ENCODE measurements around the gene DDIT4. TPM values are rescaled to one million over a fixed set of nuclear protein-coding genes. Genes with fewer than 3 reads are reported as not detected.
A peak's percentile ranks its signal among the peaks of the same experiment; 100 is the strongest.
"Not testable (repeated sequence)": the region's sequence is repeated elsewhere in the genome, so short reads cannot be mapped to it uniquely, and the experiment has no call there.

The DDIT4 gene
- polyA plus RNA-seq, 1 experiment, result 174 TPM

GRCh38 chr10:72291019-72291532 lies 17.4 kb downstream of the DDIT4 start:
- ChIA-PET CTCF (interaction anchor here (0.7 to 1.8 kb wide), 3 partner anchors 11 to 47 kb away, joined by 3 to 6 read pairs (median 6); no protein-coding TSS in a partner anchor), POLR2A (no interaction called here)
- no peak for DNase-seq (ENCODE audit: low read depth)
- H3K4me3 ChIP-seq (ENCODE audit: low read depth, low read length), result no peak overlapping the region
- TF ChIP-seq CTCF (IDR thresholded peaks at IDR 0.05; ENCODE audit: insufficient read depth, low read depth, low read length), result no peak
- H3K36me3 ChIP-seq (ENCODE audit: control insufficient read depth, insufficient read depth, low read length), result no peaks in the 10 kb centered on the region
- no peaks in the 10 kb centered on the region for H3K27me3 ChIP-seq (ENCODE audit: control insufficient read depth, insufficient read depth, low read length)

- ChIA-PET POLR2A (no interaction called here), CTCF (interaction anchor here (1.3 to 1.4 kb wide), 2 partner anchors 11 to 18 kb away, joined by 4 to 5 read pairs; no protein-coding TSS in a partner anchor)
- no peak for TF ChIP-seq CTCF (IDR thresholded peaks at IDR 0.05; ENCODE audit: insufficient read depth, low read depth, low read length)
- Histone ChIP-seq H3K4me3 (ENCODE audit: low read depth, low read length) (no peak overlapping the region), H3K36me3 (ENCODE audit: control insufficient read depth, insufficient read depth, low read length) (no peaks in the 10 kb centered on the region), H3K27me3 (ENCODE audit: control insufficient read depth, insufficient read depth, low read length) (no peaks in the 10 kb centered on the region)
- DNase-seq (ENCODE audit: low read depth), result no peak
Observed at GRCh38 chr10:72292223-72292691, 18.5 kb downstream of the DDIT4 start.

- ChIA-PET CTCF (no interaction called here), POLR2A (no interaction called here)
- H3K4me3 ChIP-seq (ENCODE audit: low read depth, low read length), result no peak overlapping the region
- H3K36me3 ChIP-seq (ENCODE audit: control insufficient read depth, insufficient read depth, low read length), result no peaks in the 10 kb centered on the region
- no peaks in the 10 kb centered on the region for H3K27me3 ChIP-seq (ENCODE audit: control insufficient read depth, insufficient read depth, low read length)
- TF ChIP-seq CTCF (IDR thresholded peaks at IDR 0.05; ENCODE audit: insufficient read depth, low read depth, low read length), result no peak
- DNase-seq (ENCODE audit: low read depth), result no peak
Observed at GRCh38 chr10:72295330-72295910, 21.7 kb downstream of the DDIT4 start.

GRCh38 chr10:72296829-72297280 lies 23.1 kb downstream of the DDIT4 start:
- ChIA-PET CTCF (interaction anchor here (1.0 to 1.3 kb wide), 3 partner anchors 10 to 71 kb away, joined by 3 read pairs; no protein-coding TSS in a partner anchor), POLR2A (interaction anchor here (1.0 to 1.8 kb wide), 3 partner anchors 12 to 24 kb away, joined by 3 to 10 read pairs (median 3); no protein-coding TSS in a partner anchor)
- not testable (repeated sequence) for H3K27me3 ChIP-seq (ENCODE audit: control insufficient read depth, insufficient read depth, low read length); DNase-seq (ENCODE audit: low read depth); H3K36me3 ChIP-seq (ENCODE audit: control insufficient read depth, insufficient read depth, low read length)
- H3K4me3 ChIP-seq (ENCODE audit: low read depth, low read length), result peak overlapping the region; percentile 53; the same call in 1 of the 2 replicates

- peak; percentile 84 for DNase-seq (ENCODE audit: low read depth)
- Histone ChIP-seq H3K27me3 (ENCODE audit: control insufficient read depth, insufficient read depth, low read length) (no peaks in the 10 kb centered on the region), H3K36me3 (ENCODE audit: control insufficient read depth, insufficient read depth, low read length) (no peaks in the 10 kb centered on the region), H3K4me3 (ENCODE audit: low read depth, low read length) (peak overlapping the region; percentile 53)
- ChIA-PET POLR2A (interaction anchor here (1.0 to 1.8 kb wide), 3 partner anchors 11 to 23 kb away, joined by 3 to 10 read pairs (median 3); no protein-coding TSS in a partner anchor), CTCF (interaction anchor here (1.2 to 1.3 kb wide), 2 partner anchors 25 to 71 kb away, joined by 3 read pairs; no protein-coding TSS in a partner anchor)
- TF ChIP-seq CTCF (IDR thresholded peaks at IDR 0.05; ENCODE audit: insufficient read depth, low read depth, low read length), result no peak
Observed at GRCh38 chr10:72297281-72297804, 23.6 kb downstream of the DDIT4 start.

Data from BJ (cell line).